GM21423 (cell line): Measurements from ENCODE around the gene ERC1.
"Not testable (repeated sequence)": the region's sequence is repeated elsewhere in the genome, so short reads cannot be mapped to it uniquely, and the experiment has no call there.

Source experiments
- ATAC-seq: cut with Tn5 transposase; IDR thresholded peaks from one replicate; pipeline ENCODE4 v1.9.1; 2021; ENCODE audit warnings: mild to moderate bottlenecking, moderate library complexity; ENCODE audit not compliant: unreplicated experiment

Gene ERC1

DNA sequence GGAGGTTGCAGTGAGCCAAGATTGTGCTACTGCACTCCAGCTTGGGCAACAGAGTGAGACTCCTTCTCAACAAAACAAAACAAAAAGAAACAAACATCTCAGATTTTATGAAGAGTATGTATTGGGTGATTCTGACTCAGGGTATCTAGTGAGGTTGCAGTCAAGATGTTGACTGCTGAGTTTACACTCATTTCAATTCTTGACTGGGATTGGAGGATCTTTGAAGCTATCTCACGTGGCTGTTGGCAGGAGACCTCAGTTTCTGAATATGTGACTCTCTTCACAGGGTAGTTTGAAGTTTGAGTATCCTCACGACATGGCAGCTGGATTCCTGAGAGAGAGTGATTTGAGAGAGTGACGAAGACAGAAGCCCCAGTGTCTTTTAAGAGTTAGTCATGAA is 29.4 kb downstream of the ERC1 start:
- ATAC-seq = no peak

DNA sequence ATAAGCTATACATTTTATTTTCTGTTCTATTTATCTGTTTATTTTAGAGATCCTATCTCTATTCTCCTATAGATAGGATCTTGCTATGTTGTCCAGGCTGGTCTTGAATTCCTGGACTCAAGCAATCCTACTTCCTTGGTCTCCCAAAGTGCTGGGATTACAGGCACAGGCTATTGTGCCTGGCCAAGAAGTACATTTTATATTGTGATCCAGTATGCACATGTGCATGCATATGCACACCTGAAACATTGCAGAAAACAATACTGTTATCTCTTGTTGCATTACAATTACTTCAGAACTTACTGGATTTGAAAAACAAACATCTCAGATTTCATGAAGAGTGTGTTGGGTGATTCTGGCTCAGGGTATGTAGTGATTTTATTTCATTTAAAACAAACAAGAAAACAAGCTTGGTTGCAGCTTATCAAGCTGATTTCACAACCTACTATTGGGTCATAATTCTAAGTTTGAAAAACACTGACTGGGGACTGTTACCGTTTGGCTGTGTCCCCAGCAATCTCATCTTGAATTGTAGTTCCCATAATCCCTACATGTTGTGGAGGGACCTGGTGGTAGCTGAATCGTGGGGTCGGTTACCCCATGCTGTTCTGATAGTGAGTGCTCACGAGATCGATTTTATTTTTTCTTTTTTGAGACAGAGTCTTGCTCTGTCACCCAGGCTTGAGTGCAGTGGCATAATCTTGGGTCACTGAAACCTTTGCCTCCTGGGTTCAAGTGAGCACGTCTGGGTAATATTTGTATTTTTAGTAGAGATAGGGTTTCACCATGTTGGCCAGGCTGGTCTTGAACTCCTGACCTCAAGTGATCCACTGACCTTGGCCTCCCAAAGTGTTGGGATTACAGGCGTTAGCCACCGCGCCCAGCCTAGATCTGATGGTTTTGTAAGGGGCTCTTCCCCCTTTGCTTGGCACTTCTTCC is 31.3 kb downstream of the ERC1 start:
- no peak for ATAC-seq

DNA sequence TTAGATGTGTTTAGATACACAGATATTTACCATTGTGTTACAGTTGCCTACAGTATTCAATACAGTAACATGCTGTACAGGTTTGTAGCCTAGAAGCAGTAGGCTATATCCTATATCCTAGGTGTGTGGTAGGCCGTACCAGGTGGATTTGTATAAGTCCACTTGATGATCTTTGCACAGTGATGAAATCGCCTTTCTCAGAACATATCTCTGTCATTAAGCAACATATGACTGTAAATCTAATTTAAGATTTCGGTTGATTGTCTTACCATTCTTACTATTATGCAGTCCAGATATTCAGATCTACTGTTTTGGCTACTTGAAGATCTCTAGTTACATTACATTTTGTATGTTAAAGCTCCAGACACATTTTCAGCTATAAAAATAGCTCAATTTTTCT is 39.8 kb downstream of the ERC1 start:
- ATAC-seq = no peak

DNA sequence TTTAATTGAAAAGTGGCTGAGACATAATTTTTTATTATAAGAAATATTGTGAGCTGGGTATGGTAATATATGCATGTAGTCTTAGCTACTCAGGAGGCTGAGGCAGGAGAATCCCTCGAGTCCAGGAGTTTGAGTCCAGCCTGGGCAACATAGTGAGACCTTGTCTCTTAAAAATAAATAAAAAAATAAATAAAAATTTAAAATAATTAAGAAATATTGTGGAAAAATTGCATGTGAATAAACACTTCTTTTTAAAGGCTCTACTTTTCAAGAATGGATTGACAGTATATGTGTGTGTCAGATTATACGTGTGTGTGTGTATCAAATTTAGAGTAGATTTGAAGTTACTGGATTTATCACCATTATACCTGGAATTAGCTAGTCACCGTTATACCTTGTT is 43.2 kb downstream of the ERC1 start:
- no peak for ATAC-seq

DNA sequence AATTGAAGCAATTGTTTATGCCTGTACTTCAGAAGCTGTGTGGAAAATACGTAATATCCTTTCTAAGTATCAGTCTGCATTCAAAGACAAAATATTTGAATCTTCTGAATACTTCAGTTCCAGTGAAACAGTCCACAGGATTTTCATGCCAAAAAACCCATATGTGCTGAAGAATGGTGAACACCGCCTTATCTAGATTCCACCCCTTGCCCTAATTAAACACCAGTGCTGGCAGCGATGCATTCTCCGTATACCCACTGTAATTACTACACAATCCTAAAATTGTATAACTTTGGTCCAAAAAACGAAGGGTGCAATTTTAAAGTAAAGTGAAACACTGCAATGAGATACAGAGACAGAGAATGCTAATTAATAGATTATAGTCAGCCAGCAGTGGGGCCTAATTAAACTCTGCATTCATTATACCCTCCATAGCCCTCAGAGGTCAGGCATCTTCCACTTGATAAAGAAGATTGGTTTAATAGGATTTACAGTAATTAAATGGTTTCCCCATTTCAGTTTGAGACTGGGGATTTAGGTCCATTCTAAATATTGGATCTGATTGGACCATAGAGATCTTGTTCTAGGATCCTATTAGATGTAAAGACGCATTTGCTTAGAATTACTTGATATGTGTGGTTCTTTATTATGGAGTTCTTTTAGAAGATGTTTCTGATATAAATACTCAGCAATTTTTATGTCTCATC is 43.9 kb downstream of the ERC1 start:
- no peak for ATAC-seq

DNA sequence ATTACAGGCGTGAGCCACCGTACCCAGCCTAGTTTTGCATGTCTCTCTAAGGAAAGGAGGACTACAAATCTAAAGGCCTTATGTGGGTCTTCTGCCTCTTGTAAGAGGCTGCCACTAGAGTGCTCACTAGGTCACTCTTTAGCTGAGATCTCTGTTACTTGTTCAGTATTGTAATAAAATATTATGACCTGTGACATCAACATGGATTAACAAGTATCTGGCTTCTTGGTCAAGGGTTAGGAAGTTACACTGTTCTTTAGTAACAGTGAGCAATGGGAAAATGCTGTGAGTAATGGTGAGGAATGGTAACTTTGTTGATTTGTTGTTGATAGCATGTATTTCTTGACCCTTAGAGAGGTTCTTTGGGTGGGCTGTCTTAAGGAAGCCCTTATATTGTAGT is 50.5 kb downstream of the ERC1 start:
- no peak for ATAC-seq

DNA sequence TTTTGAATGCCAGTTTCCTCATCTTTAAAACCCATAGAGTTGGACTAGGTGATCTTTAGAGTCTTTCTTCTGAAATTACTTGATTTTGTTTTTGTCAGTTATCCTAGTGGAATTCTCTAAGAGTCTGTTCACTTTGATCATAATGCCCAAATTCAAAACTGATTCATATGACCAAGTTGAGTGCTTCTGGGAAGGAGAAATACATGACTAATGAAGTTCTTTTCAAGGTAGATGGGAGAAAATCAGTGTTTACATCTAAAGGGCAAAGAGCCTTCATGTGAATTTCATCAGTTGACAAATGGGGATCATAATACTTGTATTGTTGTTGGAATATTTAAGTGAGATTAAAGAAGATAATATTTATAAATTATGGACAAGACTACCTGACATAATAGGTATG is 53.2 kb downstream of the ERC1 start:
- no peak for ATAC-seq

DNA sequence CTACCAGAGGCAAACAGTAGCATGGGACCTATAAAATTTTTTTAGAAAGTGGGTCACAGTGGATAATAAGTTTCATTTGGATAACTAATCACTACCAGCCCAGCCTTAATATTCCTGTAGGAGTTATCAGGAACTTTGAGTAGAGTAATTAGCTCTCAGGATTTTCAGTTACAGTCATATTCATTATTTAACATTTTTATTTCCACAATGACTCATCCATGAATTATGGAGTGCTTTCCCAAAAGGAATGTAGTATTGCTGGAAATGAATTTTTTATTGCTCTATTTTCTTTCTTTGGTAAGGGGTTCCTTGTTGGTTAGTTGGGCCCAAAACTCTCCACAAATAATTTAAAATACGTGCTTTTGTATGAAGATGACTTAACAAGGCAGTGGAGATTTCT is 53.7 kb downstream of the ERC1 start:
- no peak for ATAC-seq

DNA sequence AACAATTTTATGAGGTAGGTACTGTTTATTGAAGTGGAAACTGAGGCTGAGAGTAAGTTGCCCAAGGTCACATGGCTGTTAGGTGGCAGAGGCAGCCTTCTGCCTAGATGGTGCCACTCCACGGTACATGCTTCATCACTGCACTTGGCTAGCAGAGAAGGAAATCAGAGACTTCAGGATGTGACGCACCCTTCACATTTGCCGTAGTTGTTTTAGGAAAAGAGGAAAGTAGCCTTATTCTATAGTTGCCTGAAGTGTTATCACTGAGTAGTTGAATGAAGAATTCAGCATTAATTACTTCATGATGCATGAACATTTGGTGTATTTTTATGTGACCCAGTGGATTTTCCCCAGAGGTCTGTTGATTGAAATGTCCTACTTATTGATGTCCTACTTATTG is 55.7 kb downstream of the ERC1 start:
- no peak for ATAC-seq

DNA sequence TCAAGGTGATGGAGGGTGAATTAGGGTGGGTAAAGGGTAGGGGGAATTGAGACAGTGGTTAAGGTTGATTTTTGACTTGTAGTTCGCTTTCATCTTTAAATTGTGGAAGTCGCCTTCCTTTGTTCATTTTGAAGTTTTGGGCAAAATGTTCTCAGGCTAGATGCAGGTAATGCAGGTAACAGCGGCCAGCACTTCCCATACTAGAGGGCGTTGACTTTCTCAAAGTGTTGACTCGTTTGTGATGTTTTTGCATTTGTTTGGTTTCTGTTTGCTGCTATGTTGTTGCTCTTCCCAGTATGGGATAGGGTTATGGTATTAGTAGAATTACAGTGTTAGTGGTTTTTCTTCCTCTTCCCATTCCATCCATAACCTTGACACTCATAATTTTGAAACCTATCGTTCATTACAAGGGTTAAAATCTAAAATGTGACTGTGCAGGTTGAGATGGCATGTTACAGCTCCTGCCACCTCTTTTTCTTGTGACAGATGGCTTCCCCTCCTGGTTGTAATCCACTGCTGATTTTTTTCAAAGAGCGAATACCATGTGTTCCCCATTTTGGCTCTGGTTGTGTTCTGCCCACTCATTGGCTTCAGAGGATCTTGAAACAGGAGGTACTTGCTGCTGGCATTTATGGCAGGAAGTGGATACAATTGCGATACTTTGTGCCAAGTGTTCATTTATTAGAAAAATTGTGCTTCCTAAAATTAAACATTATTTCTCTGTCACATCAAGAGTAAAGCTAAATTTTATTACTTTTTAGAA is 57.1 kb downstream of the ERC1 start:
- no peak for ATAC-seq

DNA sequence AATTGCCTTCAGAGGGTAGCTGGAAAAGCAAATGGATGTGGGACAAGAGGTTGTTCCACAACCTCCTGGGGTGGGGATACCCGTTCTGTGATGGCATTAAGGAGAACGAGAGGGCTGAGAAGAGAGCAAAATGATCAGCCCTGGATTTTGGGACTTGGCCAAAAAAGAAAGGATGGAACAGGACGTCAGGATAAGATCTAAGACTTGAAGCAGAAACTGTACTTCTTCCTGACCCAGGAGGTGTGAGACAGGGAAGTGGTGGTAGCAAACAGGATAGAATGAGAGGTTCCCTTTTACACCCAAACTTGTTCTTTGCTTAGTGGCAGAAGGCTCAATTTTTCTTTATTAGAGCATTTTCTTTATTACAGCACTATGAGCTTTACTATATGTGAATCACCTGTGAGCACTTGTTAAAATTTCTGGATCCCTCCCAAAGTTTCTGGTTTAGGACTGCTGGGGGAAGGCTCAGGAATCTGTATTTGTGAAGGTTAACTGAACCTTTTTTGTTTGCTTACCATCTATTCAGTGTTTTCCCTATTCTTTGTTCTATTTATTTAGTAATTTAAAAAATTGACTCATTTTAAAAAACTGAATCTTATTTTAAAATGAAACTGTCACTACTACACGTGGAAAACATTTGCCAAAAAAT is 59.2 kb downstream of the ERC1 start:
- no peak for ATAC-seq

DNA sequence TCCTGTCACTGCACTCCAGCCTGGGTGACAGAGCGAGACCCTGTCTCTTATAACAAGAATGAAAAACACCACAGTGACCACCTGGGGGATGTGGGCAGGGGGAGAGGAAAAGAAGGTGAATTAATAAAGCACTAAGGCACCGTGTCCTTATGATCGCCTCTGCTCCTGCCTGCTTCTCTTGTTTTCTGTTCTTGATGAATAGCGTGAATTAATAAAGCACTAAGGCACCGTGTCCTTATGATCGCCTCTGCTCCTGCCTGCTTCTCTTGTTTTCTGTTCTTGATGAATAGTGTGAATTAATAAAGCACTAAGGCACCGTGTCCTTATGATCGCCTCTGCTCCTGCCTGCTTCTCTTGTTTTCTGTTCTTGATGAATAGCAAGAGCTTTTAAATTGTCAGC is 60.6 kb downstream of the ERC1 start:
- ATAC-seq = not testable (repeated sequence)

DNA sequence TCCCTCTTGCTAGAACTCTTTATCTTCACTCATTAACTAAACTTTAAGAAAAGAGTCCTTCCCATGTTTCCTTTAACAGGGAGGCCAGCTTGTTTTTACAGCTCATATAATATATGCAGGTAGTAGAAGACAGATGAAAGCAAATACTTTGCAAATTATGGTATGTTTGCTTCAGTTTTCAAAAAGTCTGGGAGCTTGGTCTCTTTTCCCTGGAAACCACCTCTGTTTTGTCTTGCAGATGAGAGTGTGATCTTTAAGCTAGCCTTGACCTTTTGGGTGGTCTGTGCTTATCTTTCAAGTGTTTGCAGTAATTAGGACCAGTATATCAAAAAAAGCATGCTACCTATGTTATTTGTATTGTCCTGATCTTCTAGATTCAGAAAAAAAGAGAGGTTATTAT is 62.7 kb downstream of the ERC1 start:
- no peak for ATAC-seq

DNA sequence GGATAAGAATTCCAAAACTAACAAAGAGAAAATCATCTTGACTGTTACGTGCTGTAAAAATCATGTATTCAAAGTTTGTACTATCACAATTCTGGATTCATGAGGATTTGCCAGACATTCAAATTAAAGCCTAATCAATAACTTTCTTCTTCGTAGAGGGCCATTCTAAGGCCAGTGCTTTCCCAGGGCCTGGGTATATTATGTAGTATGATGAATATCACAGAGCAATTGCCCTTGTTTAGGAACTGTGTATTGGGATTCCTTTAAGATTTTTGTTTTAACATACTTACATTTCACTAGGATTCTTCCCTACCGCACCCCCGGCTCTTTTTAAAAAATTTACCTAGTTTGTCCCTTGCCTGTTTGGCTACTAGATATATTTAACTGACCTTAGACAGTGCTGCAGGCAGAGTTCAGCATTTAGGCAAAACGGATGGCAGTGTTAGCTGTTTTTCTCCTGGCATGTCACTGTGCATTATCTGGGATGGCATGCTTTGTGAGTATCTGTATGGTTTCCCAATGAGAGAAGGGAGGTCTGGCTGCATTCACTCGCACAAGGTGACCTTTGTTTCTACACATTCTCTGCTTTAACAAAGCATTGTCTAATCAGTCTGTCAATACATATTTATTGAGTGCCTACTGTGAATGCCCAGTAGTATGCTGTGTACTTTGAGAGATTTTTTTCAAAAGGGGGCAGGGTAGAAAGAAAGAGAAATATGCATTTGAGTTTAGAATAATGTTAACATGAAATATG is 63.3 kb downstream of the ERC1 start:
- ATAC-seq = no peak

DNA sequence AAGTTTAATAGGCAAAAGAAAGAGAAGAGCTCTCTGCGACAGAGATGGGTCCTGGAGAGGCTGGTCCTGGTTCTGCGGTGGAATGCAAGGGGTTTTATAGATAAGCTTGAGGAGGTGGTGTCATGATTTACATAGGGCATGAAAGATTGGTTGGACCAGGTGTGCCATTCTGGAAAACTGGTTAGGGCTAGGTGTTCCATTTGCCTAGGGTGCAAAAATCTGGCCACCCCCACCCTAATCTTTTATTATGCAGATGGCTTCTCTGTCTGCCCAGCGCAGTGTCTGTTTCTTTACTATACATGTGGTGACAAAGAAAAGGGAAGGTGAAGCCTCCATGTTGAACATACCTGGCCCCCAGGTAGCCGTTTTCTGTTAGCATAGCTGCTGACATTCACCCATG is 65.4 kb downstream of the ERC1 start:
- ATAC-seq = no peak

DNA sequence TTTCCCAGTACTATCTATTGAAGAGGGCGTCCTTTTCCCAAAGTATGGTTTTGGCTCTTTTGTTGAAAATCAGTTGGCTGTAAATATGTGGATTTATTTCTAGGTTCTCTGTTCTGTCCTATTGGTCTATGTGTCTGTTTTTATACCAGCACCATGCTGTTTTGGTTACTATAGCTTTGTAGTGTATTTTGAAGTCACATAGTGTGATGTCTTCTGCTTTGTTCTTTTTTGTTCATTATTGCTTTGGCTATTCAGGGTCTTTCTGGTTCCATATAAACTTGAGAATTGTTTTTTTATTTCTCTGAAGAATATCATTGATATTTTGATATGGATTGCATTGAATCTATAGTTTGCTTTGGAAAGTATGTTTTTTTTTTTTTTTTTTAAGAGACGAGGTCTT is 67.4 kb downstream of the ERC1 start:
- no peak for ATAC-seq

DNA sequence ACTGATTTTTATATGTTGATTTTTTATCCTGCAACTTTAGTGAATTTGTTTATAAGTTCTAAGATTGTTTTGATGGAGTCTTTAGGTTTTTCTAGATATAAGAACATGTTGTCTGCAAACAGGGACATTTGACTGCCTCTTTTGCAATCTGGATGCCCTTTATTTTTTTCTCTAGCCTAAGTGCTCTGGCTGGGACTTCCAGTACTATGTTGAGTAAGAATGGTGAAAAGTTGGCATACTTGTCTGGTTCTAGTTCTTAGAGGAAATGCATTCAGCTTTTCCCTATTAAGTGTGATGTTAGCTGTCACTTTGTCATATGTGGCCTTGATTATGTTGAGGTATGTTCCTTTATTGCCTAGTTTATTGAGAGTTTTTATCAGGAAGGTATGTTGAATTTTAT is 68.1 kb downstream of the ERC1 start:
- no peak for ATAC-seq

DNA sequence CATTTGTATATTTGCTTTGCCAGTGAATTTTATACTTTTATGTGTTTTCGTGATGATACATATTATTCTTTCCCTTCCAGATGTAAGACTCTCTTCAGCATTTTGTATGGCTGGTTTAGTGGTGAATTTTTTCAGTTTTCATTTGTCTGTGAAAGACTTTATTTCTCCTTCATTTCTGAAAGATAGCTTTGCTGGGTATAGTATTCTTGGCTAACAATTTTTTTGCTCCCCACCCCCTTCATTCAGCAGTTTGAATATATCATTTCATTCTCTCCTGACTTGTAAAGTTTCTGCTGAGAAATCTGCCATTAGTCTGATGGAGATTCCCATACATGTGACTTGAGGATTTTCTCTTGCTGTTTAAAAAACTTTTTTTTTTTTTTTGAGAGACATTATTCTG is 72.8 kb downstream of the ERC1 start:
- no peak for ATAC-seq

DNA sequence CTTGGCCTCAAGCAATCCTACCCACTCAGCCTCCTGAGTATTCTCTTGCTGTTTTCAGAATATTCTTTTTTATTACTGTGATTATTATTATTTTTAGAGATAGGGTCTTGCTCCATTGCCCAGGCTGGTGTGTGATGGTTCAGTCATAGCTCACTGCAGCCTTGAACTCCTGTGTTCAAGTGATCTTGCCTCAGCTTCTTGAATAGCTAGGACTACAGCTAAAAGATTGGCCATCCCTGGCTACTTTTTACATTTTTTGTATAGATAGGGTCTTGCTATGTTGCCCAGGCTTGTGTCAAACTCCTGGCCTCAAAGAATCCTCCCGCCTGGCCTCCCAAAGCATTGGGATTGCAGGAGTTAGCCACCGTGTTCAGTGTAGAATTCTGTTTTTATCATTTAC is 73.3 kb downstream of the ERC1 start:
- no peak for ATAC-seq

DNA sequence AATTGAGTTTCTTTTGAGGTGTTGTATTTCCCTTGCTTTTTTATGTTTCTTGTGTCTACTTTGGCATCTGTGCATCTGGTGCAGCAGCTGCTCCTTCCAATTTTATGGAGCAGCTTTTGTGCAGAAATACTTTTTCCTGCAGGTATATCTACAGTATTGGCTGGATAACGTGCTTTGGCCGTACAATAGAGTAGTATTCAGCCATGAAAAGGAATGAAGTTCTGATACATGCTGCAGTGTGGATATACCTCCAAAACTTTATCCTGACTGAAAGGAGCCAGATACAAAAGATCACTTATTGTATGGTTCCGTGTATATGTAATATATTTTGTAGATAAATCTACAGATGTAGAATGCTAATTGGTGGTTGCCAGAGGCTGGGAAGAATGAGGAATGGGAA is 74.6 kb downstream of the ERC1 start:
- ATAC-seq = no peak
